ENCODE measurements around the gene CERS3. TPM values are rescaled to one million over a fixed set of nuclear protein-coding genes. Genes with fewer than 3 reads are reported as not detected.

Gene CERS3
- total RNA-seq, 1 donor from 2014 or later = 0.09 TPM

DNA sequence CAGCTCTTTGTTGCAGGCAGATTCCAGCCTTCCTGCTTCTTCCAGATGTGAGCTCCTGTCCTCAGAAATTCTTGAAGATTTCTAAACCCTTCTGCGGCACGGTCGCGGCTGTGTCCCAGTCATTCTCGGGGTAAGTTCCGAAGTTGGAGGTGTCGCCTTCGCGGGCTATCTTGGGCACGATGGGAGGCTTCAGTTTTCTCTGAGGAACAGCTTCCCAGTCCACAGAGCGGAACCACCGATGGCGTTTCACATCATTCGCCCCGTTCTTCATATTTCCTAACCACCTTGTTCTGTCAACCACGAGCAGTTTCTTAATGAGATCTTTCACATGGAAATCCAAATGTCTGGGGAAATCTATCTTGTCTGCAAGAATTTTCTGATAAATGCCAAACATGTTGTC, 24.7 kb upstream of the CERS3 start:
- H3K4me3 Mint-ChIP-seq (ENCODE audit: low read depth) = no peak overlapping the region
- peaks cover 4% of the 10 kb centered on the region for H3K9me3 Mint-ChIP-seq
- no peaks in the 10 kb centered on the region for H3K27me3 Mint-ChIP-seq (ENCODE audit: low read depth)
- H3K27ac Mint-ChIP-seq = no peak overlapping the region
- H3K4me1 Mint-ChIP-seq (ENCODE audit: low read depth) = no peaks in the 10 kb centered on the region
- intact Hi-C loops (cut with micrococcal nuclease) = no loop called here
- DNase-seq (ENCODE audit: low spot score) = no peak
- peaks cover 53% of the 10 kb centered on the region for H3K36me3 Mint-ChIP-seq (ENCODE audit: low read depth)

DNA sequence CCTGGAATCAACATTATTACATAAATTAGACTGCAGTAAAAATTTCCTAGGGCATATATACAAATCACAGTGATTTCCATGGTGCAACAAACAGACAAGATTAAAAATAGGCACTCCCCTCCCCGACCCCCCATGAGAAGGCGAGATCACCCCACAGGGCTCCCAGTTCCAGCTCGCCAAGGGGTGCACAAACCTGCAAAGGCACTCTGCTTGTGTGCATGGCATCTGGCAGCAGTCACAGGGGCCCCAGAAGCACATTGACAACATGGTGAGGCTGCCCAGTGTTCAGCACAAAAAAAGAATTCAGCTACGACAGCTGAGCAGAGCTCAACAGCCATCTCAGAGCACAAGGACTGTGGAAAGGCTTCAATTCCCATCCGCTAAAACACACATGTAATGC, 19.2 kb upstream of the CERS3 start:
- peaks cover 4% of the 10 kb centered on the region for H3K9me3 Mint-ChIP-seq
- H3K4me3 Mint-ChIP-seq (ENCODE audit: low read depth) = no peak overlapping the region
- no peak overlapping the region for H3K27ac Mint-ChIP-seq
- H3K36me3 Mint-ChIP-seq (ENCODE audit: low read depth) = peaks cover 15% of the 10 kb centered on the region
- no peak for DNase-seq (ENCODE audit: low spot score)
- no peaks in the 10 kb centered on the region for H3K4me1 Mint-ChIP-seq (ENCODE audit: low read depth)
- intact Hi-C loops (cut with micrococcal nuclease) = no loop called here
- peaks cover 4% of the 10 kb centered on the region for H3K27me3 Mint-ChIP-seq (ENCODE audit: low read depth)

GRCh38 chr15:100544946-100545345, 16.2 kb upstream of the CERS3 start:
- H3K27me3 Mint-ChIP-seq (ENCODE audit: low read depth) = peaks cover 4% of the 10 kb centered on the region
- intact Hi-C loops (cut with micrococcal nuclease) = no loop called here
- H3K27ac Mint-ChIP-seq = no peak overlapping the region
- no peaks in the 10 kb centered on the region for H3K9me3 Mint-ChIP-seq
- no peak overlapping the region for H3K4me3 Mint-ChIP-seq (ENCODE audit: low read depth)
- H3K36me3 Mint-ChIP-seq (ENCODE audit: low read depth) = no peaks in the 10 kb centered on the region
- H3K4me1 Mint-ChIP-seq (ENCODE audit: low read depth) = no peaks in the 10 kb centered on the region
- DNase-seq (ENCODE audit: low spot score) = no peak

DNA sequence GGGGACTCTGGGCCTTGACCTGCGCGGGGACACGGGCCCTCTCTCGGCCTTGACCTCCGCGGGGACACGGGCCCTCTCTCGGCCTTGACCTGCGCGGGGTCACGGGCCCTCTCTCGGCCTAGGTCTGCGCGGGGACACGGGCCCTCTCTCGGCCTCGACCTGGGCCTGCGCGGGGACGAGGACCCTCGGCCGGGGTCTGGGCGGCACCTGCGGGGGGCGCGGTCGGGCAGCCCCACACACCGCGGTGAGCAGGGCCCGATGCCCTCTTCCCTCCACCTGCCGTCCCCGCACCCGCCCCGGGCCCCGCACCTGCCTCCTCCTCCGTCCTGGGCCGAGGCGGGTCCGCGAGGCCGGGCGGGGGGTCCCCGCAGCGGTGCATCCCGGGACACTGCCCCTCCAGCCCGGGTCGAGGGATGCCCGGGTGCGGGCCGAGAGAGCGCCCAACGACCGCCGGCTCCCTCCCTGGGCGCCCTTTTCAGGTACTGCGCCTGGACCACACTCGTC, 15.6 kb upstream of the CERS3 start:
- no peak for DNase-seq (ENCODE audit: low spot score)
- peaks cover 4% of the 10 kb centered on the region for H3K27me3 Mint-ChIP-seq (ENCODE audit: low read depth)

GRCh38 chr15:100542290-100542689, 13.5 kb upstream of the CERS3 start:
- no peak overlapping the region for H3K27ac Mint-ChIP-seq
- no peaks in the 10 kb centered on the region for H3K4me1 Mint-ChIP-seq (ENCODE audit: low read depth)
- DNase-seq (ENCODE audit: low spot score) = no peak
- H3K9me3 Mint-ChIP-seq = no peaks in the 10 kb centered on the region
- intact Hi-C loops (cut with micrococcal nuclease) = no loop called here
- peaks cover 4% of the 10 kb centered on the region for H3K27me3 Mint-ChIP-seq (ENCODE audit: low read depth)
- no peaks in the 10 kb centered on the region for H3K36me3 Mint-ChIP-seq (ENCODE audit: low read depth)
- H3K4me3 Mint-ChIP-seq (ENCODE audit: low read depth) = no peak overlapping the region

More for the DNA sequence above, 15.6 kb upstream of the CERS3 start:
- Mint-ChIP-seq H3K36me3 (ENCODE audit: low read depth) (no peaks in the 10 kb centered on the region), H3K27ac (no peak overlapping the region), H3K9me3 (no peaks in the 10 kb centered on the region), H3K4me3 (ENCODE audit: low read depth) (no peak overlapping the region), H3K4me1 (ENCODE audit: low read depth) (no peaks in the 10 kb centered on the region)
- intact Hi-C loops (cut with micrococcal nuclease) = no loop called here

DNA sequence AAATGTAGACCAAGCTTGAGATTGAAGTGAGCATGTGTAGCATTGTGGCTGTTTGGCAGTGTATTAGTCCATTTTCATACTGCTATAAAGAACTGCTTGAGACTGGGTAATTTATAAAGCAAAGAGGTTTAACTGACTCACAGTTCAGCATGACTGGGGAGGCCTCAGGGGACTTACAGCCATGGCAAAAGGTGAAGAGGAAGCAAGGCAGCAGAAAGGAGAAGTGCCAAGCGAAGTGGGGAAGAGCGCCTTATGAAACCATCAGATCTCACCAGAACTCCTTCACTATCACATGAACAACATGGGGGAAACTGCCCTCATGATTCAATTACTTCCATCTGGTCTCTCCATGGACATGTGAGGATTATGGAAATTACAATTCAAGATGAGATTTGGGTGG, 8.6 kb upstream of the CERS3 start:
- no peak for DNase-seq (ENCODE audit: low spot score)
- Mint-ChIP-seq H3K4me1 (ENCODE audit: low read depth) (no peaks in the 10 kb centered on the region), H3K9me3 (no peaks in the 10 kb centered on the region), H3K27ac (no peak overlapping the region), H3K27me3 (ENCODE audit: low read depth) (peaks cover 7% of the 10 kb centered on the region), H3K36me3 (ENCODE audit: low read depth) (no peaks in the 10 kb centered on the region), H3K4me3 (ENCODE audit: low read depth) (no peak overlapping the region)
- intact Hi-C loops (cut with micrococcal nuclease) = no loop called here

GRCh38 chr15:100536733-100537132, 8.0 kb upstream of the CERS3 start:
- Mint-ChIP-seq H3K36me3 (ENCODE audit: low read depth) (no peaks in the 10 kb centered on the region), H3K4me3 (ENCODE audit: low read depth) (no peak overlapping the region), H3K27me3 (ENCODE audit: low read depth) (peaks cover 7% of the 10 kb centered on the region), H3K27ac (no peak overlapping the region), H3K9me3 (no peaks in the 10 kb centered on the region), H3K4me1 (ENCODE audit: low read depth) (no peaks in the 10 kb centered on the region)
- intact Hi-C loops (cut with micrococcal nuclease) = no loop called here
- no peak for DNase-seq (ENCODE audit: low spot score)

- H3K36me3 Mint-ChIP-seq (ENCODE audit: low read depth) = no peaks in the 10 kb centered on the region
- no peak for DNase-seq (ENCODE audit: low spot score)
- no peak overlapping the region for H3K4me3 Mint-ChIP-seq (ENCODE audit: low read depth)
- no peak overlapping the region for H3K27ac Mint-ChIP-seq
- peaks cover 7% of the 10 kb centered on the region for H3K27me3 Mint-ChIP-seq (ENCODE audit: low read depth)
- intact Hi-C loops (cut with micrococcal nuclease) = no loop called here
- no peaks in the 10 kb centered on the region for H3K9me3 Mint-ChIP-seq
- H3K4me1 Mint-ChIP-seq (ENCODE audit: low read depth) = no peaks in the 10 kb centered on the region
These were observed 5.1 kb upstream of the CERS3 start for GRCh38 chr15:100533886-100534285.

- H3K27me3 Mint-ChIP-seq (ENCODE audit: low read depth) = peaks cover 8% of the 10 kb centered on the region
- intact Hi-C loops (cut with micrococcal nuclease) = no loop called here
- H3K27ac Mint-ChIP-seq = no peak overlapping the region
- no peak for DNase-seq (ENCODE audit: low spot score)
- H3K4me3 Mint-ChIP-seq (ENCODE audit: low read depth) = no peak overlapping the region
- no peaks in the 10 kb centered on the region for H3K36me3 Mint-ChIP-seq (ENCODE audit: low read depth)
- H3K9me3 Mint-ChIP-seq = no peaks in the 10 kb centered on the region
- H3K4me1 Mint-ChIP-seq (ENCODE audit: low read depth) = no peaks in the 10 kb centered on the region
These were observed 3.1 kb upstream of the CERS3 start for GRCh38 chr15:100531823-100532327.

DNA sequence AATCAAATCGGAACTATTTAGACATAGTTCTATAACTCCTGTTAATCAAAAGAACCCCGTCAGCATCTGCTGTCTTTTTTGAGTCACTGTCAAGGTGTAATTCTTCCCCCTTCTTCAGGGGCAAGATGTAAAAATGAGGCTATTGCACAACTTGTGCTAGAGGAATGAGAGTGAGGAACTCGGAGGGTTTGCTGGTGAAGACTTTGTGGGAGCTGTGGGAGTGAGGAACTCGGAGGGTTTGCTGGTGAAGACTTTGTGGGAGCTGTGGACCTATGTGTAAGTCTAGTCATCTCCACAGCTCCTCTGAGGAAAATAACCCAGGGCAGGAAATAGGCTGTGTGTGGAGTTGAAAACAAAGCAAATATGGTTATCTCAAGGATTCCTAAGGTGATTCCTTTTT, 2.5 kb upstream of the CERS3 start:
- Mint-ChIP-seq H3K4me3 (ENCODE audit: low read depth) (no peak overlapping the region), H3K27ac (no peak overlapping the region), H3K36me3 (ENCODE audit: low read depth) (no peaks in the 10 kb centered on the region), H3K27me3 (ENCODE audit: low read depth) (peaks cover 8% of the 10 kb centered on the region), H3K9me3 (no peaks in the 10 kb centered on the region), H3K4me1 (ENCODE audit: low read depth) (no peaks in the 10 kb centered on the region)
- intact Hi-C loops (cut with micrococcal nuclease) = no loop called here
- no peak for DNase-seq (ENCODE audit: low spot score)

DNA sequence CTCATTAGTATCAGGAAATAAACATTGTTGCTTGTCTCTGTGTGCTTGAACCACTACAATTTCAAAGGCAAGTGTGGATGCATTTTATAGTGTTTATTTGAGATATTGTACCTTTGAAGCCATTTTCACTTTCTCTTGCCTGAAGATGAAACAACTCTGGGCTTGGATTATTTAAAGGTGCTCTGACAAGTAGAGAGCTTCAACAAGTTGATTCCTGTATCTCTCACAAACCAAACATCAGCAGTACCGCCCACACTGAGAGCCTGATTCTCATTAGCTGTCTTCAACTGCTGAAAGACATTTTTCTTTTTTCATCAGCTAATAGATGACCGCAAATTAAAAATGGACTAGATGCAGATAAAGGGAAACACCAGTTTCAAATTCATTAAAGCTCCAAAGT, 806 bp upstream of the CERS3 start:
- DNase-seq (ENCODE audit: low spot score) = no peak
- Mint-ChIP-seq H3K27ac (no peak overlapping the region), H3K9me3 (no peaks in the 10 kb centered on the region), H3K4me3 (ENCODE audit: low read depth) (no peak overlapping the region), H3K27me3 (ENCODE audit: low read depth) (peaks cover 10% of the 10 kb centered on the region), H3K4me1 (ENCODE audit: low read depth) (no peaks in the 10 kb centered on the region), H3K36me3 (ENCODE audit: low read depth) (no peaks in the 10 kb centered on the region)
- intact Hi-C loops (cut with micrococcal nuclease) = no loop called here

DNA sequence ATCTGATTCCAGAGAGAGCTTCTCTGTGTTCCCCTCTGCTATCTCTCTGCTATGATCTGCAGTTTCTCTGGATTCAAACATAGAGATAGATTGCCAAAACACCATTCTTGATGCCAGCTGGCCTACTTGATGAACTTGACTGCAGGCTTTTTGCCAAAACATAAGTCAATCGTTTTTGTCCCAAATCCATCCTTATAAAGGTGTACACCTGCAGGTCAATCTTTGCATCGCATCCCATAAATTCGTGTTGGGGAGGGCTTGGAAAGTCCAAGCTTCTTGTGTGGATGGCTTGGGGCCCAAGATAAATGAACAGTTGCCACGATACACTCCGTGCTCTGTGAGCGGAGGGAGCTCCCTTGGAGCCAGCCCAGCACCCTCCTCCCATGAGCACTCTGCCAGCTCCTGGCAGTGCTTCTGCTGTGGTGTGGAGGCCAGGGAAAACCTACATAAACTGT, 2.7 kb downstream of the CERS3 start:
- Mint-ChIP-seq H3K27me3 (ENCODE audit: low read depth) (peaks cover 4% of the 10 kb centered on the region), H3K9me3 (peaks cover 6% of the 10 kb centered on the region), H3K4me1 (ENCODE audit: low read depth) (peaks cover 4% of the 10 kb centered on the region), H3K36me3 (ENCODE audit: low read depth) (no peaks in the 10 kb centered on the region), H3K4me3 (ENCODE audit: low read depth) (no peak overlapping the region), H3K27ac (no peak overlapping the region)
- intact Hi-C loops (cut with micrococcal nuclease) = no loop called here
- DNase-seq (ENCODE audit: low spot score) = no peak

- intact Hi-C loops (cut with micrococcal nuclease) = no loop called here
- no peak for DNase-seq (ENCODE audit: low spot score)
- H3K9me3 Mint-ChIP-seq = peaks cover 6% of the 10 kb centered on the region
- H3K36me3 Mint-ChIP-seq (ENCODE audit: low read depth) = no peaks in the 10 kb centered on the region
- H3K4me1 Mint-ChIP-seq (ENCODE audit: low read depth) = peaks cover 10% of the 10 kb centered on the region
- H3K4me3 Mint-ChIP-seq (ENCODE audit: low read depth) = no peak overlapping the region
- no peak overlapping the region for H3K27ac Mint-ChIP-seq
- H3K27me3 Mint-ChIP-seq (ENCODE audit: low read depth) = peaks cover 4% of the 10 kb centered on the region
These were observed 3.3 kb downstream of the CERS3 start for GRCh38 chr15:100525436-100525835.

DNA sequence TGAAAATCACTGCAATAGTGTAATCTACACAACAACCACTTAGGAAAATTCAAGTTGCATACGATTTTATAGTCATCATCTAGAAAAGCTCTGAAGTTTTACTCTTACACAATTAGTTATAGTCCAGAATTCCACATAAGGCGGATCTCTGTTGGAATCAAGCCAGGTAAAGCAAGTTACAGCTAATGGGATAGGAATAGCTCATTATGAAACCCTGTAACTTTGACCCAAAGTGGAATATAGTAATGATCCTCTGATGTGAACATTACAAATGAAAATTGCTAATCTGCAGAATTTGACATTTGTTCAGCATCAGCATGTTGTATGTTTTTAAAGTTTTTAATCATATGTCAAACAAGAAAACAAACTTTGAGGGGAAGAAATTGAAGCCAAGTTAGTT, 4.4 kb downstream of the CERS3 start:
- Mint-ChIP-seq H3K36me3 (ENCODE audit: low read depth) (no peaks in the 10 kb centered on the region), H3K27me3 (ENCODE audit: low read depth) (peaks cover 4% of the 10 kb centered on the region), H3K4me1 (ENCODE audit: low read depth) (peaks cover 12% of the 10 kb centered on the region), H3K4me3 (ENCODE audit: low read depth) (no peak overlapping the region), H3K9me3 (peaks cover 6% of the 10 kb centered on the region), H3K27ac (no peak overlapping the region)
- intact Hi-C loops (cut with micrococcal nuclease) = no loop called here
- no peak for DNase-seq (ENCODE audit: low spot score)
